MG63 (cell line): ENCODE results near the gene AOPEP. TPM values are rescaled to one million over a fixed set of nuclear protein-coding genes. Genes with fewer than 3 reads are reported as not detected.

ENCODE experiments used
- DNase-seq: peaks from one replicate; pipeline ENCODE4 v3.0.0-alpha.2; 2020
- H3K27me3 ChIP-seq: fragments of 250-450 bp; sonication (Bioruptor Pico); 2 replicates; pipeline ENCODE4 v1.5.1; 2020; ENCODE audit warnings: mild to moderate bottlenecking, moderate library complexity
- H3K36me3 ChIP-seq: fragments of 250-450 bp; sonication (Bioruptor Pico); 2 replicates; pipeline ENCODE4 v1.5.1; 2020; ENCODE audit warnings: mild to moderate bottlenecking, moderate library complexity
- H3K4me3 ChIP-seq: fragments of 250-450 bp; sonication (Bioruptor Pico); 2 replicates; pipeline ENCODE4 v1.5.1; 2020; ENCODE audit warnings: mild to moderate bottlenecking, moderate library complexity
- H3K9me3 ChIP-seq: fragments of 250-450 bp; sonication (Bioruptor Pico); 2 replicates; pipeline ENCODE4 v1.5.1; 2020; ENCODE audit warnings: mild to moderate bottlenecking, moderate library complexity
- total RNA-seq: library from RNA; depleted of rRNA; stranded (reverse); fragments of >200 nt; shearing (Covaris generic); gene quantifications from 2 replicates; pipeline ENCODE4 v1.2.3, GENCODE V29; 2014; ENCODE audit warnings: low replicate concordance; rRNA removed

Gene AOPEP
- 91.4 and 150 TPM in 2 replicates for total RNA-seq

DNA sequence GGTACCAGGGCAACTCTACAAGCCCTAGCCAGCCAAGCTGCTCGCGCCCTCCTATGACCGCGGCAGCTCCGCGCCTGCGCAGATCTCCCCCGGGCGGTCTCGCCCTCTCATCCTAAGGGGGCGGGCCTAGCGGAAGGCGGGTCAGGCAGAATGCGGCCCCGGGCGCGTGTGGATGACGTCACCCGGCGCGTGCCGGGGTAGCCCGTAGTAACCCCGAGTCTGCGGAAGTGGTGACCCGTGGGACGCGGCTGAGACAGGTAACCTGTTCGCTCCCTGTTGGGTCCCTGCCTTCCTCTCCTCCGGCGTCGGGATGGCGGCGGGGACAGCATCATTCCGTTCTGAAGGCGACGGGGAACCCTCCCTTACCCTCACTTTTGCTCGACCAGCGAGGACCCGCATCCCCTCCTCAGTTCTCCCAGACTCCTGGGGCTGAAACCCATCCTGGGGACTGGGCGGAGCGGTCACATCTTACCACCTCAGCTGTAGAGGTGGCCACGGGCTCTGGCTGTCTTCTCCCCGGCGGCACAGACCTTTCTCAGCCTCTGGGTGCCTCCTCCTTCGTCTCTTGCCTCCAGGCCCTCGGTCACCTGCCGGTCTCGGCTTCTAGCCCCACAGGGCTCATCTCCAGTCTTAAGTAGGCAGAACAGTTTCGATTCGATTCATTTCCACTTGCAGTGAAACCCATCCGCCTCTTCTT lies at the start of gene AOPEP:
Gene AOPEP (plus strand): TSS at position 205 of the 697 bp plus-strand sequence. CDS start 33,085 bp downstream, outside the sequence.
- peak; percentile 97 for DNase-seq
- H3K9me3 ChIP-seq: no peaks in the 10 kb centered on the region
- peaks cover 2% of the 10 kb centered on the region; the same call in 1 of the 2 replicates for H3K36me3 ChIP-seq
- H3K27me3 ChIP-seq: no peaks in the 10 kb centered on the region
- peak within 1 kb of the TSS; percentile 90 for H3K4me3 ChIP-seq

DNA sequence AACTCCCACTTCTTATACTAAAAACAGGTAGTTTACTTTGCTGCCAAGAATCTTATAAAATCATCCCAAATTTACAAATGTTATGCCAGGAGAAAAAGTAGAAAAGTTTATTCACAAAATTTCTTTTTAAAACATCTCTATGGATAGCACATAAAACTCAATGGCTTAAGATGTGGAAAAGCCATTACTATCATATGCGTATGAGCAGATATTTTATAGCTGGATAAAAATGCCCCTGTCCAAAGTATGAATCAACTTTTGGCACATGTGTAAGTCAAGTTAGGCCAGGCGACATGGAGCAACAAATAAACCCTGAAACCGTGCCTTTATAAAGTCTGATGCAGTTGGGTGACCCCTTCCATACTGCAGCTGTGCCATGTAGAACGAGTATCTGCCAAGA lies 48.6 kb upstream of the AOPEP start:
- no peak for DNase-seq
- Histone ChIP-seq H3K4me3 (no peak overlapping the region), H3K9me3 (no peaks in the 10 kb centered on the region; the same call in 1 of the 2 replicates), H3K36me3 (no peaks in the 10 kb centered on the region), H3K27me3 (no peaks in the 10 kb centered on the region)

DNA sequence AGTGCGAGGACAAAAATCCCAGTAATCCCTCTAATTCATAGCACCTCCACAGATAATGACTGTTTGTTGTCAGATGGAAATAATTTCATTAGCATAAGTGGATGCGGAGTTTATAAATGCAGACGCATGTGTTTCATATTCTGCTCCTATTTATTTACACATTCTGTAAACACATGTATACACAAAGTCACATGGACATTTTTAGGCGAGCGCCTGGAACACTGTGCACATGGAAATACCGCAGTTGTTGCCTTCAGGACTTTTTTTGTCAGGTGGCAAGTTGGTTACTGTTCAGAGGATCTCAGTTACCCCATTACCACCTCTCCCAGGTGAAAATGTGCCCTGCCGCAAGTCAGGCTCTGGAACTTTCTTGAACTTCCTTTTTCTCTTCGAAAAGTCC lies 46.9 kb upstream of the AOPEP start:
- DNase-seq: no peak
- Histone ChIP-seq H3K4me3 (no peak overlapping the region), H3K36me3 (no peaks in the 10 kb centered on the region)

GRCh38 chr9:94680020-94680419 lies 46.5 kb upstream of the AOPEP start:
- no peaks in the 10 kb centered on the region; the same call in 1 of the 2 replicates for H3K9me3 ChIP-seq
- no peaks in the 10 kb centered on the region for H3K27me3 ChIP-seq
- H3K36me3 ChIP-seq: no peaks in the 10 kb centered on the region
- H3K4me3 ChIP-seq: no peak overlapping the region
- no peak for DNase-seq

More for the DNA sequence above, 46.9 kb upstream of the AOPEP start:
- H3K27me3 ChIP-seq: no peaks in the 10 kb centered on the region
- H3K9me3 ChIP-seq: no peaks in the 10 kb centered on the region; the same call in 1 of the 2 replicates

DNA sequence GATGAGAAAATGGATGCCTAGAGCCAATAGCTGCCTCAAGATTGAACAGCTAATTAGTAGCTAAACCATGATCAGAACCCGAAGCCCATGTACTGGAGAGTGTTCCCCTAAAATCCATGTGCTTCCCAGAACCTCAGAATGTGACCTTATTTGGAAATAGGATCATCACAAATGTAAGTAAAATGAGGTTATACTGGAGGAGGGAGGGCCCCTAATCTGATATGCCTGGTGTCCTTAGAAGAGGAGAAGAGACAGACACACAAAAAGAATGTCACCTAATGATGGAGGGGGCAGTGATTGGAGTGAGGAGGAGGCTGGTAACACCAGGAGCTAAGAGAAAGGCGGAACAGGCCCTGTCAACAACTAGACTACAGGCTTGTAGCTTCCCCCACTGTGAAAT lies 45.9 kb upstream of the AOPEP start:
- DNase-seq: no peak
- no peaks in the 10 kb centered on the region for H3K27me3 ChIP-seq

DNA sequence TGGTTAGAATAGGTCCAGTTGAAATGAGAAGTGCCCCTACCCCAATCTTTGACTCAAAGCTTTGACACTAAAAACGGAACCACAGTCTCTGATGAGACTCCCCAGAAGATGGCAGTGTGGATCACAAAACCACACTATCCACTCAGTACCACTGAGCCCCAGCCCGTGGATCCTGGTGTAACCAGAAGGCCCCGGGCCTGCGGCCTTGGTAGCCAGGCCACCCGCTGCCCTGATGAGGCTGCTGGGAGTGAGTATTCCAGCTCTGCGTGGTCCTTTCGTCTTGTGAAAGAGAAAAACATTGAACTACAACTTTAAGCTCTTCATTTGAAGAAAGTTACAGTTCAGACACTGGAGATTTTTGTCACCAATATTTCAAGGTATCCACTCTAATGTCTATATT lies 45.0 kb upstream of the AOPEP start:
- Histone ChIP-seq H3K36me3 (no peaks in the 10 kb centered on the region), H3K9me3 (no peaks in the 10 kb centered on the region), H3K4me3 (no peak overlapping the region), H3K27me3 (no peaks in the 10 kb centered on the region)
- peak; percentile 81 for DNase-seq

More for the DNA sequence above, 45.9 kb upstream of the AOPEP start:
- H3K36me3 ChIP-seq: no peaks in the 10 kb centered on the region
- H3K9me3 ChIP-seq: no peaks in the 10 kb centered on the region; the same call in 1 of the 2 replicates
- H3K4me3 ChIP-seq: no peak overlapping the region

GRCh38 chr9:94685359-94685758 lies 41.1 kb upstream of the AOPEP start:
- Histone ChIP-seq H3K4me3 (no peak overlapping the region), H3K9me3 (no peaks in the 10 kb centered on the region), H3K27me3 (no peaks in the 10 kb centered on the region), H3K36me3 (no peaks in the 10 kb centered on the region)
- no peak for DNase-seq

DNA sequence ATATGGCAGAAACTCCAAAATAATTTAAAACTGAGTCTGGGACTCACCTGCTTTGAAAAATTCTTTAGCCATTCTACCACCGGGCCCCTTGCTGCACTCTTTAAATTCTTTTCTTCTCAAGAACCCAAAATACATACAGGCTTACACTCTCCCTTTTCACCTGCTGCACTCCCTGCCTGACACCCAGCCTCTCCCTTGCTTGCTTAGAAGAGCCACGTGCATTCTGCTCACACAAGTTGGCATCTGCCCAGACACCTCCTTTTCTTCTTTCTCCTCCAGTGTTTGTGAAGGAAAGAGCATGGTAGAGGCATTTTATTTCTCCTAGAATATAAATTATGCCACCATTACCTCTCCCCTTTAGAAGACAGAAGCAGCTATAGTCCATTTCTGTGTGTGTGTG lies 39.0 kb upstream of the AOPEP start:
- Histone ChIP-seq H3K36me3 (no peaks in the 10 kb centered on the region), H3K4me3 (no peak overlapping the region)
- DNase-seq: no peak

GRCh38 chr9:94690344-94690743 lies 36.2 kb upstream of the AOPEP start:
- Histone ChIP-seq H3K27me3 (no peaks in the 10 kb centered on the region), H3K9me3 (no peaks in the 10 kb centered on the region), H3K4me3 (no peak overlapping the region), H3K36me3 (no peaks in the 10 kb centered on the region)
- no peak for DNase-seq

More for the DNA sequence above, 39.0 kb upstream of the AOPEP start:
- Histone ChIP-seq H3K27me3 (no peaks in the 10 kb centered on the region), H3K9me3 (no peaks in the 10 kb centered on the region)

- no peaks in the 10 kb centered on the region for H3K9me3 ChIP-seq
- H3K4me3 ChIP-seq: no peak overlapping the region
- H3K27me3 ChIP-seq: no peaks in the 10 kb centered on the region
- H3K36me3 ChIP-seq: no peaks in the 10 kb centered on the region
- no peak for DNase-seq
Observed at GRCh38 chr9:94692601-94693000, 33.9 kb upstream of the AOPEP start.

GRCh38 chr9:94693485-94694204 lies 32.9 kb upstream of the AOPEP start:
- no peak for DNase-seq
- Histone ChIP-seq H3K27me3 (no peaks in the 10 kb centered on the region), H3K9me3 (no peaks in the 10 kb centered on the region), H3K36me3 (no peaks in the 10 kb centered on the region), H3K4me3 (no peak overlapping the region)

- H3K36me3 ChIP-seq: no peaks in the 10 kb centered on the region
- H3K4me3 ChIP-seq: no peak overlapping the region
- no peaks in the 10 kb centered on the region for H3K27me3 ChIP-seq
- DNase-seq: no peak
- no peaks in the 10 kb centered on the region for H3K9me3 ChIP-seq
Observed at GRCh38 chr9:94696545-94696944, 30.0 kb upstream of the AOPEP start.

- Histone ChIP-seq H3K9me3 (no peaks in the 10 kb centered on the region), H3K27me3 (no peaks in the 10 kb centered on the region), H3K36me3 (no peaks in the 10 kb centered on the region), H3K4me3 (no peak overlapping the region)
- DNase-seq: no peak
Observed at GRCh38 chr9:94697972-94698581, 28.4 kb upstream of the AOPEP start.

- no peaks in the 10 kb centered on the region for H3K27me3 ChIP-seq
- H3K36me3 ChIP-seq: no peaks in the 10 kb centered on the region
- no peak overlapping the region for H3K4me3 ChIP-seq
- no peaks in the 10 kb centered on the region for H3K9me3 ChIP-seq
- no peak for DNase-seq
Observed at GRCh38 chr9:94699715-94700373, 26.7 kb upstream of the AOPEP start.

DNA sequence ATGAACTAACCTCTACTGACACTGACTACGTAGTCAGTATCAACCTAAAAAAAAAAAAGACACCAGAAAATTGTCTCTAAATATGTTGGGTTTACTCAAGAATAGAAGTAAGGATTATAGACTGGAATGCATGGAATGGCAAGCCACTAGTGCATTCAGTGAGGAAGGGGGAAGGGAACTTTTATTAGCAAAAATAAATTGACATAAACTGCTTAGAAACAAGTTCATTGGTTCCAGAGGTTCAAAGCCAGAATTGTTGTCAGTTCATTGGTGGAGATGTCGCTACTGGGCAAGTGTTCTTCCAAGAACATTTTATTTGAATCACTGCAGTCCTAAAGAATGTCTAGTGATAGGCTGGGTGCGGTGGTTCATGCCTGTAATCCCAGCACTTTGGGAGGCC lies 26.1 kb upstream of the AOPEP start:
- Histone ChIP-seq H3K9me3 (no peaks in the 10 kb centered on the region), H3K36me3 (no peaks in the 10 kb centered on the region), H3K27me3 (no peaks in the 10 kb centered on the region), H3K4me3 (no peak overlapping the region)
- no peak for DNase-seq

DNA sequence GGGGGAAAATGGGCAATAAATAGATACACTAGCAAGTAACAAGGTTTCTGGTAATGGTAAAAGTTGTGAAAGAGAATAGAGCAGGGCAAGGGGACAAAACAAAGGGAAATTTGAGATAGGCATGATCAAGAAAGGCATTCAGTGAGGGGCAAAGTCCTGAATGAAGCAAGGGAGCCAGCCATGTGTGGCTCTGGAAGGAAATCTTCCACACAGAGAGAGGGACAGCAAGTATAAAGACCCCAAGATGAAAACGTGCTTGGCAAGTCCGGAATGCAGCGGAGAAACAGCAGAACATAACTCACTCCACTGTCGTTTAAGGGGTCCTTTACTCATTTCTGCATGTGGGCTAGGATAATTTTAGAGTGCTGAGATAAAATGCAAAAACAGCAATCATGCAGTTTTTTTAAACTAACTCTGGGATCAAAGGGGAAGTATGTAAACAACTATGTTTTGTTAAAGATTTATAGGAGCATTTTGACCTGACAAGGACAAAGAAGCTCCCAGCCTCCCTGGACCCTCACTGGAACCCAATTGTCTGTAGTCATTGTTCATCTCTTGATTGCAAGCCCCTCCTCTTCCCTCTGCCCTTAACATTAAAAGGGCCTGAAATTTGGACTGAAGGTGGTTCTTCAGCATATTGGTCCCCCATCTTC lies 22.9 kb upstream of the AOPEP start:
- DNase-seq: no peak
- Histone ChIP-seq H3K4me3 (no peak overlapping the region), H3K27me3 (no peaks in the 10 kb centered on the region), H3K36me3 (no peaks in the 10 kb centered on the region), H3K9me3 (no peaks in the 10 kb centered on the region)
